A673 (cell line): ENCODE data around the gene SLC47A1. TPM values are rescaled to one million over a fixed set of nuclear protein-coding genes. Genes with fewer than 3 reads are reported as not detected.

Source experiments
- BruUV-seq: library from RNA; stranded (reverse); fragments of 400-500 nt; replicated peaks from 2 replicates; lab custom pipeline; 2021; lab: Mats Ljungman, UMichigan
- CTCF ChIA-PET: fragments of 300-600 bp; sonication (Branson Sonifier 250); formaldehyde crosslinking; loops from one replicate; lab custom pipeline; 2022; ENCODE audit warnings: antibody characterized with exemption; lab: Charles Lee
- POLR2A ChIA-PET: fragments of 300-600 bp; sonication (Branson Sonifier 250); formaldehyde crosslinking; loops from one replicate; lab custom pipeline; 2022; ENCODE audit warnings: antibody characterized with exemption; ENCODE audit not compliant: low non-redundant PET; lab: Charles Lee
- DNase-seq: peaks from one replicate; pipeline ENCODE4 v3.0.0-alpha.2; 2015; ENCODE audit warnings: low spot score
- H3K27ac ChIP-seq: fragments of 200-600 bp; sonication (generic); 2 replicates; pipeline ENCODE4 v1.5.1; 2016; ENCODE audit warnings: mixed run types, low read depth, mild to moderate bottlenecking, mixed read lengths, antibody characterized with exemption, low read length; ENCODE audit not compliant: poor library complexity, severe bottlenecking
- H3K27me3 ChIP-seq: fragments of 200-600 bp; sonication (generic); replicated peaks from 2 replicates; pipeline ENCODE4 v1.6.1; 2017; ENCODE audit warnings: mixed run types, low read depth, mild to moderate bottlenecking, mixed read lengths, antibody characterized with exemption, low read length; ENCODE audit not compliant: insufficient read depth, poor library complexity
- H3K36me3 ChIP-seq: fragments of 200-600 bp; sonication (generic); 2 replicates; pipeline ENCODE4 v1.6.1; 2016; ENCODE audit warnings: mixed run types, mild to moderate bottlenecking, mixed read lengths, antibody characterized with exemption, low read length; ENCODE audit not compliant: insufficient read depth, poor library complexity, severe bottlenecking
- H3K4me1 ChIP-seq: fragments of 200-600 bp; sonication (generic); 2 replicates; pipeline ENCODE4 v1.6.1; 2017; ENCODE audit warnings: mixed run types, mild to moderate bottlenecking, mixed read lengths, antibody characterized with exemption, low read length; ENCODE audit not compliant: insufficient read depth, poor library complexity, severe bottlenecking
- H3K4me3 ChIP-seq: fragments of 200-600 bp; sonication (generic); 2 replicates; pipeline ENCODE4 v1.5.1; 2016; ENCODE audit warnings: low read depth, mixed run types, mild to moderate bottlenecking, mixed read lengths, low read length; ENCODE audit not compliant: poor library complexity, severe bottlenecking
- H3K9me3 ChIP-seq: fragments of 200-600 bp; sonication (generic); 2 replicates; pipeline ENCODE4 v1.6.1; 2016; ENCODE audit warnings: mixed run types, low read depth, mild to moderate bottlenecking, mixed read lengths, antibody characterized with exemption, low read length; ENCODE audit not compliant: poor library complexity, severe bottlenecking
- CTCF ChIP-seq: fragments of 300-800, 200-600 bp; sonication (generic); conservative IDR thresholded peaks from 2 replicates; pipeline ENCODE4 v1.5.1; 2017; ENCODE audit warnings: low read depth, mild to moderate bottlenecking, antibody characterized with exemption, low read length, moderate library complexity, mixed read lengths
- EZH2 ChIP-seq: fragments of 200-600 bp; sonication (generic); IDR thresholded peaks from 2 replicates; pipeline ENCODE4 v1.6.1; 2017; ENCODE audit warnings: borderline replicate concordance, low read depth, mild to moderate bottlenecking, mixed read lengths, antibody characterized with exemption, low read length; ENCODE audit not compliant: poor library complexity, severe bottlenecking
- intact Hi-C: fragments of 100-400 bp; cut with micrococcal nuclease; formaldehyde crosslinking; loops from one replicate; pipeline ENCODE4 v1.10.0; 2022; ENCODE audit not compliant: unreplicated experiment
- total RNA-seq: library from RNA; stranded (reverse); gene quantifications from 2 replicates; pipeline ENCODE4 v1.2.3, GENCODE V29; 2021

The SLC47A1 gene
- total RNA-seq, 1 experiment from 2014 or later: 2.1 TPM

- H3K27ac ChIP-seq: no peak overlapping the region
- H3K27me3 ChIP-seq: no peaks in the 10 kb centered on the region
- ChIA-PET POLR2A (no interaction called here), CTCF (no interaction called here)
- no TSS peak for BruUV-seq
- H3K9me3 ChIP-seq: no peaks in the 10 kb centered on the region
- H3K4me1 ChIP-seq: no peaks in the 10 kb centered on the region
- H3K36me3 ChIP-seq: no peaks in the 10 kb centered on the region
- DNase-seq: no peak
- intact Hi-C loops: no loop called here
- H3K4me3 ChIP-seq: no peak overlapping the region
- TF ChIP-seq EZH2 (no peak), CTCF (no peak)
These were observed 17.5 kb downstream of the SLC47A1 start for GRCh38 chr17:19551165-19551564.

GRCh38 chr17:19551591-19552148 lies 18.0 kb downstream of the SLC47A1 start:
- Histone ChIP-seq H3K4me3 (no peak overlapping the region), H3K4me1 (no peaks in the 10 kb centered on the region), H3K9me3 (no peaks in the 10 kb centered on the region), H3K27me3 (no peaks in the 10 kb centered on the region), H3K27ac (no peak overlapping the region), H3K36me3 (no peaks in the 10 kb centered on the region)
- CTCF ChIA-PET: no interaction called here
- TF ChIP-seq EZH2 (no peak), CTCF (no peak)
- POLR2A ChIA-PET: no interaction called here
- intact Hi-C loops: no loop called here
- no peak for DNase-seq
- BruUV-seq: no TSS peak

GRCh38 chr17:19553036-19553435 lies 19.4 kb downstream of the SLC47A1 start:
- no peak overlapping the region for H3K4me3 ChIP-seq
- ChIA-PET POLR2A (no interaction called here), CTCF (no interaction called here)
- H3K9me3 ChIP-seq: no peaks in the 10 kb centered on the region
- H3K36me3 ChIP-seq: no peaks in the 10 kb centered on the region
- TF ChIP-seq EZH2 (no peak), CTCF (no peak)
- no peaks in the 10 kb centered on the region for H3K27me3 ChIP-seq
- intact Hi-C loops: no loop called here
- no TSS peak for BruUV-seq
- DNase-seq: no peak
- H3K27ac ChIP-seq: no peak overlapping the region
- H3K4me1 ChIP-seq: no peaks in the 10 kb centered on the region
